DND-41 (cell line): Measurements from ENCODE around the gene BACE1-AS.
"Not testable (repeated sequence)": the region's sequence is repeated elsewhere in the genome, so short reads cannot be mapped to it uniquely, and the experiment has no call there.

Experiments used
- ATAC-seq: fragments of 200-7000 bp; cut with Tn5 transposase; 3 replicates; pipeline ENCODE4 v1.9.1; 2021; ENCODE audit warnings: low read depth; ENCODE audit not compliant: insufficient read depth
- DNase-seq: peaks from one replicate; pipeline ENCODE4 v3.0.0-alpha.2; 2020
- H2AFZ ChIP-seq: 2 replicates; pipeline ENCODE4 v1.6.0; 2012; ENCODE audit warnings: low read depth, low read length
- H3K27ac ChIP-seq: 2 replicates; pipeline ENCODE4 v1.5.1; 2012; ENCODE audit warnings: low read length, inconsistent platforms
- H3K27me3 ChIP-seq: fragments of 200-600 bp; sonication (generic); 2 replicates; pipeline ENCODE4 v1.6.0; 2012; ENCODE audit warnings: low read length, mild to moderate bottlenecking, inconsistent platforms; ENCODE audit not compliant: insufficient read depth, poor library complexity
- H3K36me3 ChIP-seq: 2 replicates; pipeline ENCODE4 v1.5.1; 2012; ENCODE audit warnings: low read length, inconsistent platforms; ENCODE audit not compliant: insufficient read depth
- H3K4me1 ChIP-seq: 2 replicates; pipeline ENCODE4 v1.5.1; 2012; ENCODE audit warnings: mild to moderate bottlenecking, low read length; ENCODE audit not compliant: insufficient read depth
- H3K4me2 ChIP-seq: 2 replicates; pipeline ENCODE4 v1.6.0; 2012; ENCODE audit warnings: mild to moderate bottlenecking, moderate library complexity, low read length, inconsistent platforms; ENCODE audit not compliant: insufficient read depth
- H3K4me3 ChIP-seq, 2 experiments: fragments of 200-600 bp in 1 of 2; shearing (Covaris generic) in 1 of 2; 2 replicates each; pipeline ENCODE4 v1.5.1; 2012 to 2016; ENCODE audit warnings: inconsistent platforms in 2 of 2, low read length in 2 of 2, mild to moderate bottlenecking in 2 of 2, low read depth in 1 of 2, moderate library complexity in 1 of 2
- H3K79me2 ChIP-seq: 2 replicates; pipeline ENCODE4 v1.6.0; 2012; ENCODE audit warnings: low read length, inconsistent platforms; ENCODE audit not compliant: insufficient read depth
- H3K9ac ChIP-seq: 2 replicates; pipeline ENCODE4 v1.6.0; 2012; ENCODE audit warnings: low read depth, mild to moderate bottlenecking, inconsistent platforms, low read length, moderate library complexity
- H3K9me3 ChIP-seq: 2 replicates; pipeline ENCODE4 v1.5.1; 2012; ENCODE audit warnings: low read length, moderate library complexity, mild to moderate bottlenecking, inconsistent platforms; ENCODE audit not compliant: insufficient read depth, severe bottlenecking
- H4K20me1 ChIP-seq: 2 replicates; pipeline ENCODE4 v1.6.0; 2012; ENCODE audit warnings: low read length; ENCODE audit not compliant: insufficient read depth
- EZH2 ChIP-seq: IDR thresholded peaks from 3 replicates; pipeline ENCODE4 v1.6.1; 2012; ENCODE audit warnings: borderline replicate concordance, low read depth, mild to moderate bottlenecking, moderate library complexity, low read length, inconsistent platforms; ENCODE audit not compliant: severe bottlenecking
- TF ChIP-seq, protein P1 (sequence below): IDR thresholded peaks from 2 replicates; pipeline ENCODE4 v1.5.1; 2012; ENCODE audit warnings: borderline replicate concordance, low read length, moderate library complexity, mild to moderate bottlenecking; ENCODE audit not compliant: poor library complexity, severe bottlenecking; ENCODE audit errors: extremely low read depth

The BACE1-AS gene

GRCh38 chr11:117255966-117256365 lies 35.2 kb upstream of the BACE1-AS start:
- H3K9ac ChIP-seq, result no peak overlapping the region
- ATAC-seq, result no peak
- TF ChIP-seq EZH2, result no peak
- TF ChIP-seq, protein P1, sequence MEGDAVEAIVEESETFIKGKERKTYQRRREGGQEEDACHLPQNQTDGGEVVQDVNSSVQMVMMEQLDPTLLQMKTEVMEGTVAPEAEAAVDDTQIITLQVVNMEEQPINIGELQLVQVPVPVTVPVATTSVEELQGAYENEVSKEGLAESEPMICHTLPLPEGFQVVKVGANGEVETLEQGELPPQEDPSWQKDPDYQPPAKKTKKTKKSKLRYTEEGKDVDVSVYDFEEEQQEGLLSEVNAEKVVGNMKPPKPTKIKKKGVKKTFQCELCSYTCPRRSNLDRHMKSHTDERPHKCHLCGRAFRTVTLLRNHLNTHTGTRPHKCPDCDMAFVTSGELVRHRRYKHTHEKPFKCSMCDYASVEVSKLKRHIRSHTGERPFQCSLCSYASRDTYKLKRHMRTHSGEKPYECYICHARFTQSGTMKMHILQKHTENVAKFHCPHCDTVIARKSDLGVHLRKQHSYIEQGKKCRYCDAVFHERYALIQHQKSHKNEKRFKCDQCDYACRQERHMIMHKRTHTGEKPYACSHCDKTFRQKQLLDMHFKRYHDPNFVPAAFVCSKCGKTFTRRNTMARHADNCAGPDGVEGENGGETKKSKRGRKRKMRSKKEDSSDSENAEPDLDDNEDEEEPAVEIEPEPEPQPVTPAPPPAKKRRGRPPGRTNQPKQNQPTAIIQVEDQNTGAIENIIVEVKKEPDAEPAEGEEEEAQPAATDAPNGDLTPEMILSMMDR, result no peak
- no peak for DNase-seq
- no peaks in the 10 kb centered on the region for H3K9me3 ChIP-seq
- no peaks in the 10 kb centered on the region for H3K4me1 ChIP-seq
- no peak overlapping the region for H3K27ac ChIP-seq
- no peaks in the 10 kb centered on the region for H3K27me3 ChIP-seq
- H3K4me2 ChIP-seq, result no peak overlapping the region
- no peaks in the 10 kb centered on the region for H4K20me1 ChIP-seq
- H3K36me3 ChIP-seq, result peaks cover 21% of the 10 kb centered on the region
- no peak overlapping the region for H3K4me3 ChIP-seq
- no peak overlapping the region for H2AFZ ChIP-seq
- no peaks in the 10 kb centered on the region for H3K79me2 ChIP-seq

- TF ChIP-seq EZH2, result no peak
- TF ChIP-seq, protein P1, result no peak
- no peaks in the 10 kb centered on the region for H3K79me2 ChIP-seq
- H3K4me2 ChIP-seq, result no peak overlapping the region
- no peak overlapping the region for H3K4me3 ChIP-seq
- H3K4me1 ChIP-seq, result no peaks in the 10 kb centered on the region
- H3K9me3 ChIP-seq, result no peaks in the 10 kb centered on the region
- H3K9ac ChIP-seq, result no peak overlapping the region
- no peak overlapping the region for H3K27ac ChIP-seq
- peaks cover 21% of the 10 kb centered on the region for H3K36me3 ChIP-seq
- H4K20me1 ChIP-seq, result no peaks in the 10 kb centered on the region
- DNase-seq (no peak), ATAC-seq (no peak)
- H3K27me3 ChIP-seq, result no peaks in the 10 kb centered on the region
- no peak overlapping the region for H2AFZ ChIP-seq
Observed at GRCh38 chr11:117256573-117256972, 34.6 kb upstream of the BACE1-AS start.

DNA sequence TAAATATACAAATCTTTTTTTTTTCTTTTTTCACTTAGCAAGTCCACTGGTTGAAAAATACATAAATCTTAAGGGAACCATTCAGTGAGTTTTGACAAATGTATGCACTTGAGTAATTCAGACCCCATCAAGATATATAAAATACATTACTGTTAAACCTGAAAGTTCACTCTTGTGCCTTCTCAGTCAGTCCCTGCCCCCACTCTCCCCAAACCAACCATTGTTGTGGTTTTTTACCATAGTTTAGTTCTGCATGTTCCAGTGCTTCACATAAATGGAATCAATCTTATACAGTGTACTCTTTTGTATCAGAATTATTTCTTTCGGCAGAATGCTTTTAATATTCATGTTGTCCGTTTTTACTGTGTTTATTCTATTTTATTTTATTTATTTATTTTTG lies 32.6 kb upstream of the BACE1-AS start:
- ATAC-seq (no peak), DNase-seq (no peak)
- Histone ChIP-seq H3K9ac (no peak overlapping the region), H3K4me2 (no peak overlapping the region), H3K4me1 (no peaks in the 10 kb centered on the region), H3K4me3 (no peak overlapping the region), H3K27me3 (no peaks in the 10 kb centered on the region), H3K36me3 (peaks cover 24% of the 10 kb centered on the region; the same call in 1 of the 2 replicates), H3K27ac (no peak overlapping the region), H3K9me3 (no peaks in the 10 kb centered on the region), H2AFZ (no peak overlapping the region), H4K20me1 (no peaks in the 10 kb centered on the region), H3K79me2 (no peaks in the 10 kb centered on the region)
- no peak for TF ChIP-seq EZH2
- TF ChIP-seq, protein P1, result no peak

- no peaks in the 10 kb centered on the region for H3K4me1 ChIP-seq
- no peaks in the 10 kb centered on the region for H3K79me2 ChIP-seq
- no peaks in the 10 kb centered on the region for H3K27me3 ChIP-seq
- no peaks in the 10 kb centered on the region for H3K9me3 ChIP-seq
- H3K27ac ChIP-seq, result no peak overlapping the region
- no peak overlapping the region for H3K4me2 ChIP-seq
- peaks cover 19% of the 10 kb centered on the region; the same call in 1 of the 2 replicates for H3K36me3 ChIP-seq
- no peak overlapping the region for H3K9ac ChIP-seq
- ATAC-seq (no peak), DNase-seq (no peak)
- H3K4me3 ChIP-seq, result no peak overlapping the region
- H4K20me1 ChIP-seq, result no peaks in the 10 kb centered on the region
- no peak overlapping the region for H2AFZ ChIP-seq
- no peak for TF ChIP-seq EZH2
- TF ChIP-seq, protein P1, result no peak
Observed at GRCh38 chr11:117259417-117259816, 31.7 kb upstream of the BACE1-AS start.

DNA sequence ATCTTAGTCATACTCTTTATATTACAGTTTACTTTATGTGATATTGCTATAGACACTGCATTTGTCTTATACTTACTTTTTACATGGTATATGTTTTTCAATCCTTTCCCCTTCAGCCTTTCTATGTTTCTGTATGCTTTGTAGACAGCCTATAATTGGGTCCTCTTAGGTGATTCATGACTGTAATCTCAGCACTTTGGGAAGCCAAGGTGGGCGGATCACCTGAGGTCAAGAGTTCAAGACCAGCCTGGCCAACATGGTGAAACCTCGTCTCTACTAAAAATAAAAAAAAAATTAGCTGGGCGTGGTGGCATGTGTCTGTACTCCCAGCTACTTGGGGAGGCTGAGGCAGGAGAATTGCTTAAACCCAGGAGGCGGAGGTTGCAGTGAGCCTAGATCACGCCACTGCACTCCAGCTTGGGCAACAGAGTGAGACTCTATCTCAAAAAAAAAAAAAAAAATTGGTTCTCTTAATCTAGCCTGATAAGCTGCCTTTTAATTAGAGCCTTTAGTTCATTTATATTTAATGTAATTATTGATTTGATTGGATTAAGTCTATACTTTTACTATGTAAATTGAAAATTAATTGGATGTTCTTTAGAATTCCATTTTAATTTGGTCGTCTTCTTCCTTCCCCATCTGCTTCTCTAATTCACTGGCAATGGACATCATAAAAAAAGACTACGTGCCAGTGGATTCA lies 26.4 kb upstream of the BACE1-AS start:
- ATAC-seq, H3K79me2 ChIP-seq, H3K9ac ChIP-seq: not testable (repeated sequence)

More for the DNA sequence above, 26.4 kb upstream of the BACE1-AS start:
- not testable (repeated sequence) for H3K4me1 ChIP-seq, H4K20me1 ChIP-seq, H3K4me3 ChIP-seq, H3K4me2 ChIP-seq, DNase-seq, H2AFZ ChIP-seq, H3K27ac ChIP-seq, H3K9me3 ChIP-seq, H3K27me3 ChIP-seq
- H3K36me3 ChIP-seq, result peaks cover 16% of the 10 kb centered on the region; the same call in 1 of the 2 replicates
